K562 (cell line): Measurements from ENCODE around the gene KMT2A. TPM values are rescaled to one million over a fixed set of nuclear protein-coding genes. Genes with fewer than 3 reads are reported as not detected.

Experiments
- BCL6 ChIP-seq: fragments of 250-450 bp; sonication (Bioruptor Pico); IDR thresholded peaks from 2 replicates; pipeline ENCODE4 v1.4.0; 2020
- CBFA2T2 ChIP-seq: fragments of 450-650 bp; conservative IDR thresholded peaks from 2 replicates; pipeline ENCODE4 v1.6.1; 2017; ENCODE audit warnings: mild to moderate bottlenecking
- CBX3 ChIP-seq, 2 experiments: IDR thresholded peaks; 1 replicate in 1 of 2; 2 replicates in 1 of 2; pipeline ENCODE4 v1.6.1; 2012; ENCODE audit warnings: inconsistent platforms in 2 of 2, low read length in 2 of 2, borderline replicate concordance in 1 of 2, control low read depth in 1 of 2
- CHCHD3 ChIP-seq: fragments of 250-450 bp; sonication (Bioruptor Pico); IDR thresholded peaks from 2 replicates; pipeline ENCODE4 v2.1.2; 2022; ENCODE audit warnings: mild to moderate bottlenecking
- CREB1 ChIP-seq, 2 experiments: sonication (generic) in 1 of 2; formaldehyde crosslinking in 1 of 2; IDR thresholded peaks; 2 replicates each; pipeline versions ENCODE4 v1.6.1 to v1.8.0; 2012 to 2022; ENCODE audit warnings: inconsistent platforms in 1 of 2, mild to moderate bottlenecking in 1 of 2, missing genetic modification reagents in 1 of 2, moderate library complexity in 1 of 2
- CTCF ChIP-seq, 3 experiments: IDR thresholded peaks in 2 of 3; conservative IDR thresholded peaks in 1 of 3; 2 replicates each; pipeline ENCODE4 v1.5.1; 2011 to 2012; ENCODE audit warnings: low read length in 3 of 3, mild to moderate bottlenecking in 3 of 3, control low read depth in 2 of 3, improper control_type of control experiment in 1 of 3, inconsistent platforms in 1 of 3, low read depth in 1 of 3, mixed read lengths in 1 of 3, moderate library complexity in 1 of 3; ENCODE audit not compliant: insufficient read depth in 2 of 3
- ILF3 ChIP-seq: fragments of 450-650 bp; IDR thresholded peaks from 2 replicates; pipeline ENCODE4 v1.6.1; 2018; ENCODE audit warnings: antibody characterized with exemption, mild to moderate bottlenecking, moderate library complexity, borderline replicate concordance
- MTF1 ChIP-seq: fragments of 250-450 bp; sonication (Bioruptor Pico); IDR thresholded peaks from 2 replicates; pipeline ENCODE4 v1.9.0; 2021; ENCODE audit warnings: moderate library complexity, mild to moderate bottlenecking, inconsistent platforms, borderline replicate concordance
- POLR2G ChIP-seq: fragments of 200-400 bp; formaldehyde crosslinking; IDR thresholded peaks from 2 replicates; pipeline ENCODE4 v1.6.1; 2017; ENCODE audit warnings: low read depth, mild to moderate bottlenecking, antibody characterized with exemption, low read length, moderate library complexity
- RBFOX2 ChIP-seq: fragments of 200-400 bp; formaldehyde crosslinking; IDR thresholded peaks from 2 replicates; pipeline ENCODE4 v1.6.1; 2017; ENCODE audit warnings: low read depth, mild to moderate bottlenecking, low read length, moderate library complexity
- RBM15 ChIP-seq: fragments of 200-400 bp; formaldehyde crosslinking; IDR thresholded peaks from 2 replicates; pipeline ENCODE4 v1.6.1; 2018; ENCODE audit warnings: mild to moderate bottlenecking, low read length, moderate library complexity; ENCODE audit not compliant: insufficient read depth
- RFX7 ChIP-seq: fragments of 250-450 bp; sonication (Bioruptor Pico); IDR thresholded peaks from 2 replicates; pipeline ENCODE4 v1.5.1; 2021; ENCODE audit warnings: mild to moderate bottlenecking
- RREB1 ChIP-seq: fragments of 250-450 bp; sonication (Bioruptor Pico); IDR thresholded peaks from 2 replicates; pipeline ENCODE4 v1.4.0; 2020
- ZFP36 ChIP-seq: fragments of 150-350 bp; IDR thresholded peaks from 2 replicates; pipeline ENCODE4 v1.6.1; 2018; ENCODE audit warnings: low read length, low read depth; ENCODE audit not compliant: partially characterized antibody
- ZNF347 ChIP-seq: fragments of 450-650 bp; formaldehyde crosslinking; IDR thresholded peaks from 2 replicates; pipeline ENCODE4 v1.4.0; 2020; ENCODE audit warnings: low read depth, mild to moderate bottlenecking, moderate library complexity
- ZNF511 ChIP-seq: sonication (generic); formaldehyde crosslinking; IDR thresholded peaks from 2 replicates; pipeline ENCODE4 v1.8.0; 2022; ENCODE audit warnings: mild to moderate bottlenecking, missing genetic modification reagents
- ZNF780A ChIP-seq: fragments of 250-450 bp; sonication (Bioruptor Pico); IDR thresholded peaks from 2 replicates; pipeline ENCODE4 v1.5.0; 2021; ENCODE audit warnings: mild to moderate bottlenecking
- polyA plus RNA-seq, 8 experiments: library from polyadenylated mRNA; depleted of rRNA in 4 of 8; stranded (reverse) in 5 of 8; unstranded in 3 of 8; fragments of >200 nt; fragmentation: Nextera tagmentation in 2 of 8; fragmentation: Illumina TruSeq in 1 of 8; extraction: Ambion mirVana in 2 of 8; extraction: Trizol in 1 of 8; gene quantifications; 2 replicates each; pipeline versions ENCODE4 v1.2.1 to v1.2.3, GENCODE V29; 2011 to 2014; ENCODE audit warnings: inconsistent platforms in 1 of 8, missing spikeins in 1 of 8
- total RNA-seq, 7 experiments: library from RNA; depleted of rRNA in 6 of 7; stranded (reverse); fragments of >200 nt in 6 of 7; fragmentation: Illumina TruSeq in 2 of 7; extraction: Trizol in 2 of 7; gene quantifications; 2 replicates each; pipeline versions ENCODE4 v1.2.1 to v1.2.3, GENCODE V29; 2011 to 2021; ENCODE audit warnings: low replicate concordance in 1 of 7

The KMT2A gene
- total and polyA plus RNA-seq, 9 of the 15 experiments (the other 6 are each of a cell fraction or from before 2014, with no cell fraction given): 9.6 to 59.9 (median 32.6) TPM

- TF ChIP-seq RREB1 (CRISPR knock-in tag): 0 out of 2 replicates have a peak, but pooled peaks have one; percentile 35
- TF ChIP-seq ZNF511 (CRISPR knock-in tag): no peak
- no peak for TF ChIP-seq MTF1 (CRISPR knock-in tag)
- TF ChIP-seq RFX7: no peak
- TF ChIP-seq CHCHD3 (CRISPR knock-in tag): no peak
- no peak; the same call in 1 of the 2 replicates for TF ChIP-seq ILF3
- no peak for TF ChIP-seq BCL6 (CRISPR knock-in tag)
- TF ChIP-seq RBM15: no peak
- peak; percentile 87 for TF ChIP-seq POLR2G
- TF ChIP-seq RBFOX2: peak; percentile 74
- no peak for TF ChIP-seq CBX3 (IDR thresholded peaks at IDR 0.05; ENCODE audit: borderline replicate concordance in 1 of 2, low read length in 2 of 2)
- TF ChIP-seq CREB1 (IDR thresholded peaks at IDR 0.05): no peak
- TF ChIP-seq CREB1 (CRISPR knock-in tag; IDR thresholded peaks at IDR 0.05): peak; percentile 60
- TF ChIP-seq CTCF (IDR thresholded peaks at IDR 0.05 in 2 of 3, conservative IDR thresholded peaks at IDR 0.05 in 1 of 3; ENCODE audit: insufficient read depth in 2 of 3, low read depth in 1 of 3, low read length in 3 of 3): 0 out of 6 replicates have a peak, but pooled peaks of 1 of the 3 experiments have one; percentile 2
- TF ChIP-seq ZFP36: no peak
- no peak for TF ChIP-seq CBFA2T2
- TF ChIP-seq ZNF347 (CRISPR knock-in tag): no peak
- no peak for TF ChIP-seq ZNF780A (CRISPR knock-in tag)
These were observed 94.6 kb downstream of the KMT2A start, which contains the start of gene TMEM25 (continued) for GRCh38 chr11:118530683-118531596.
